A673 (cell line): ENCODE measurements around the gene SRI.

ENCODE experiments used
- CTCF ChIP-seq: fragments of 300-800, 200-600 bp; sonication (generic); conservative IDR thresholded peaks from 2 replicates; pipeline ENCODE4 v1.5.1; 2017; ENCODE audit warnings: low read depth, mild to moderate bottlenecking, antibody characterized with exemption, low read length, moderate library complexity, mixed read lengths
- EZH2 ChIP-seq: fragments of 200-600 bp; sonication (generic); IDR thresholded peaks from 2 replicates; pipeline ENCODE4 v1.6.1; 2017; ENCODE audit warnings: borderline replicate concordance, low read depth, mild to moderate bottlenecking, mixed read lengths, antibody characterized with exemption, low read length; ENCODE audit not compliant: poor library complexity, severe bottlenecking

DNA sequence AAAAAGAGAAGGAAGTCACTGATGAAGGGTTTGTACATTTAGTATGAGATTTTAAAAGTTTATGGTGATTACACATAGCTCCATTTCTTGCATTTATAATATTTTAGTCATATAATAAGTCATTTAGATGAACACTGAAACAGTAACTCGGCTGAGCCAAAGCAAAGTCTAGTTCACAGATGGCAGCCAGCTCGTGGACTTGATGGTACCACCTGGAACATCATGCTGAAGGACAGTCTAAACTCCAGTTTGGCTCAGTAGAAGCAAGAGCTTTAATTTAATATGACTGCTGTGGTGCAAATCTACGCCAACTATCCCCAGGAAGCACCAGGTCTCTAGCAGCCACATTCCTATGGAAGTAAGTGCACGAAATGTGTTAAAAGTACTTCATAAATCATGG lies 16.4 kb downstream of the SRI start:
- TF ChIP-seq CTCF (no peak), EZH2 (no peak)
